NCI-H1105 treated with DMSO at 0.1 percent for 48 hours (cell line): ENCODE results near the gene CRIP3.
"Not testable (repeated sequence)": the region's sequence is repeated elsewhere in the genome, so short reads cannot be mapped to it uniquely, and the experiment has no call there.

Experiments
- DNase-seq: peaks from one replicate; lab custom pipeline; 2025; lab: John Stamatoyannopoulos, UW

The CRIP3 gene

DNA sequence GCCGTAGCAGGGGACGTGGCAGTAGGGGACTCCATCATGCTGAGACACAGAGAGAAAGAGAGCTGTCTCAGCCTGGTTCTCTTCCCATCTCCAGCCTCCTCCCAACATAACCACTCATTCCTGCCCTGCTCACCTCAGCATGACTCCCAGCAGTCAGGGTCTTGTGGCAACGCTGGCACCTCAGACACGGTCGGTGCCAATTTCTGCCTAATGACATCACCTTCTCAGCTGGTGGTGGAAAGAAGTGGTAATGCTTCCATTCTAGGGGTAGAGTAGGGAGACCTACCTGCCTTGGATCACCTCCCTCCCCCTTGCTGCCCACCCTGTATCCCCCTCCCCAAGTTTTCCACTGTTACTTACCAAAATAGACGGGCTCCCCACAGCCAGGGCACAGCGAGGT, 2.5 kb downstream of the CRIP3 start:
- DNase-seq, result no peak

DNA sequence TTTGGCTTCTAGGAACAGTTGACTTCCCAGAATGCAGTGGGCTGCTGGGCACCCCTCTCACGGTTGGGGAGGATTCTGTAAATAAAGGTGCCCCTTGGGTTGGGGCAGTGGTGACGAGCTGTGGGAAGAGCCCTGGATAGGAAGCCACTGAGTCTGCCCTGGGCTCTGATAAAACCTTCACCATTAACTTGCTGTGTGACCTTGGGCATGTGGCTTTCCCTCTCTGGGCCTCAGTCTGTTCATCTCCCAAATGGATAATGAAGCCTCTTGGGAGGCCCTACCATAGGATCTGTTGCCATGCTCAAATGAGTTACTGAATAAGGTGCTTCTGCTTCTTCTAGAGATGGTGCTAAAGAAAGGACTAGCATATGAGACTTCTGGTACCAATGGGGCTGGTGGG, 3.7 kb downstream of the CRIP3 start:
- no peak for DNase-seq

DNA sequence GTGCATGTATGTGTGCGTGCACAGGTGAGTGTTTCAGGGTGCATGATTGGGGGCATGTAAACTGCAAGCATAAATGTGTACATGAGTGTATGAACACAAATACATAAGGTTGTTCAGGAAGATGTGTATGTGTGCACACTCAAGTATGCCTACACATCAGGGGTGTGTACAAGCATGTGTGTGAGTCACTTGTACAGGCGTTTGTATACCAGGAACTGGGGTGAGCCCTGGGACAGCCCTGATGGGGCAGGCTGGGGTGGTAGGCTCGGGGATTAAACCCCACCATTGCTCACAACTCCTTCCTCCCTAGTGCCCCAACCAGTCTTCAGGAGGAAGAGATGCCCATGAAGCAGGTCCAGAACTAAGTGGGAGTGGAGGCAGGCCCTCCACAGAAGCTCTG, 4.3 kb downstream of the CRIP3 start:
- no peak for DNase-seq

DNA sequence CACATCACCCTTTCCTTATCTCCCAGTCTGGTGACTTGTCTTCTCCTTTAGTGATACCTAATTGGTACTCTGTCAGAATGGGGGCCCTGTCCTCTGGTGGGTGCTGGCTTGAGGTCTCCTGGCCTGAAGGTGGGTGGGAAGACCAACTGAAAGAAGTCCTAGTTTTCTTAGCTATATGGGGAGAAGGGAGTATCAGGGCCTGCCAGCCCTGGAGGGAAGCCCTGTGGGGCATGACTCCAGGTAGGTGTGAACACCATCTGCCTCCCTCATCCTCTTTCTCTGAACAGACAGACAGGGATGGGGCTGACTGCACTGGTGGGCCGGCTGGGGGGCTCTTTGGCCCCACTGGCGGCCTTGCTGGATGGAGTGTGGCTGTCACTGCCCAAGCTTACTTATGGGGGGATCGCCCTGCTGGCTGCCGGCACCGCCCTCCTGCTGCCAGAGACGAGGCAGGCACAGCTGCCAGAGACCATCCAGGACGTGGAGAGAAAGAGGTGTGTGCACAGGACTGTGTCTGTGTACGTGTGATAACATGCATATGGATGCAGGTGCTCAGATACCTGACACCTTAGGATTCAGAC, 4.8 kb downstream of the CRIP3 start:
- no peak for DNase-seq

DNA sequence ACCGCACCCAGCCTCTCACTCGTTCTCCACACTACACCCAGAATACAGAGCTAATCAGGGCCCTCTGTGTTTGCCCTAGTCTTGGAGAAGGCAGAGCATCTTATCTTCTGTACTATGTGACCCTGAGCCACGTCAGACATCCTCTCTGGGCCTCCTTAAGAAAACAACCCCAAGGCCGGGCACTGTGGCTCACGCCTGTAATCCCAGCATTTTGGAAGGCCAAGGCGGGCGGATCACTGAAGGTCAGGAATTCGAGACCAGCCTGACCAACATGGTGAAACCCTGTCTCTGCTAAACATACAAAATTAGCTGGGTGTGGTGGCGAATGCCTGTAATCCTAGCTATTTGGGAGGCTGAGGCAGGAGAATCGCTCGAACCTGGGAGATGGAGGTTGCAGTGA, 5.6 kb downstream of the CRIP3 start:
- not testable (repeated sequence) for DNase-seq

DNA sequence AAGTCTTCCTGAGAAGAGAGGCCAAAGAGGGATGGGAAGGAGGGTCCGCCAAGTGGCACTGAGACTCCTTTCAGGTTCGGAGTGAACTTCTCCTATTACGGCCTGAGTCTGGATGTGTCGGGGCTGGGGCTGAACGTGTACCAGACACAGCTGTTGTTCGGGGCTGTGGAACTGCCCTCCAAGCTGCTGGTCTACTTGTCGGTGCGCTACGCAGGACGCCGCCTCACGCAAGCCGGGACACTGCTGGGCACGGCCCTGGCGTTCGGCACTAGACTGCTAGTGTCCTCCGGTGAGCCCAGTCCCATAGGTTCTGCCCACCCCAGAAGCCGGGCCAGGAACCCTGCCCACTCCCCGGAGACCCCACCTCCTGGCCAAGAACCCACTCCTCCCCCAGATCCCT, 6.5 kb downstream of the CRIP3 start:
- DNase-seq, result no peak

GRCh38 chr6:43301081-43301870, 7.3 kb downstream of the CRIP3 start:
- DNase-seq, result no peak

GRCh38 chr6:43299338-43300293, 9.0 kb downstream of the CRIP3 start:
- DNase-seq, result no peak

DNA sequence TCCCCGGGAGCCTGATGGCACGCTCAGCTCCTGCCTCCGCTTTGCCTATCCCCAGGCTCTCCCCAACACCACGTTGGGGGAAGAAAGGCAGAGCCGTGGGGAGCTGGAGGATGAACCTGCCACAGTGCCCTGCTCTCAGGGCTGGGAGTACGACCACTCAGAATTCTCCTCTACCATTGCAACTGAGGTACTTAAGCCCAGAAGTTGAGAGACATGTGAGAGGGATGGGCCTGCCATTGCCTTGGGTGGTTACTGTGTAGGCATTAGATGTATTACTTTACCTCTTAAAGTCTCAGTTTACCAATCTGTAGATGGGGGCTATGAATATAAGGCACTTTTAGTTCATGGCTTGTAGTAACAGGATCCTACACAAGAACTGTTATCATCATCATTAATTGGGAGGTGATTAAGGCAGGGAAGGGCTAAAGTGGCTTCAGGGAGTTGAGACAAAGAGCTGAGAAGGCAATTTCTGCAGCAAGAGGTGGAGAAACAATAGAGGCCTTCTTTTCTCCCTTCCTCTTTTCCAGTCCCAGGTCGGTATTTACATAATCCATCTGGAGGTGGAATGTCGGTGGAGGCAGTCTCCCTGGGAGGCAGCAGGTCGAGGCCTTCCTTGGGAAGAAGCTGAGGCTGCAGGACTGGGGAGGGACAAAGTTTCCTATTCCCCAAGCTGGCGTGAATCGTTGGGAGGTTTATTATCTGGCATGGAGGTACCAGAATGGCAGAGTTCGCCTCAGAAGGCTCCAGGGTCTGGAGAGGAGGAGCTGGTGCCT, 9.9 kb downstream of the CRIP3 start:
- no peak for DNase-seq

GRCh38 chr6:43297644-43298564, 10.7 kb downstream of the CRIP3 start, which contains the start of gene SLC22A7:
Gene SLC22A7, plus strand, starts transcription at chr6:43298260. Its CDS starts 99 bp downstream, at chr6:43298359.
- no peak for DNase-seq

GRCh38 chr6:43296780-43297497, 11.7 kb downstream of the CRIP3 start:
- no peak for DNase-seq

DNA sequence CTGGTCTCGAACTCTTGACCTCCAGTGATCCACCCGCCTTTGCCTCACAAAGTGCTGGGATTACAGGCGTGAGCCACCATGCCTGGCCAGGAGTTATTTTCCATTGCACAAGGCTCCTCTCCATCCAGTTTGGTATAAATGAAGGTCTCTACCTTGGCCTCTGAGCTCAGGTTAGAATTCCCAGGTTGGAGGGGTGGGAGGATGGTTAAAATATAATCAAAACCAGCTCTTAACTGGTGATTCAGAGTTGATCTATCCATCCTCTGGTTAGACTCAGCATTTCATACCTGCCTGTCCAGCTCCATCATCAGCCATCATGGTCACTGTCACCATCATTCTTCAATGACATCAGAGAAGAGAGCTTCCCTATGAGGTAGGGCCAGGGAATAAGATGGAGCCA, 13.2 kb downstream of the CRIP3 start:
- no peak for DNase-seq

DNA sequence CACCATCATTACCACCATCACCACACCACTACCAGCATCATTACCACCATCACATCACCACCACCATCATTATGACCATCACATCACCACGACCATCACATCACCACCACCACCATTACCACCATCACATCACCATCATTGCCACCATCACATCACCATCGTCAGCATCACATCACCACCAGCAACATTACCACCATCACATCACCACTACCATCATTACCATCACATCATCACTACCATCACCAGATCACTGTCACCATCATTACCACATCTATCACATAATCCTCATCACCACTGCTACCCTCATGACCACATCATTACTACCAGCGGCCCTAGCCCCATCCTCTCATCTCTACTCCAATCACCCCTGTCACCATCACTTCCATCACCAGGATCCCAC, 14.1 kb downstream of the CRIP3 start:
- DNase-seq, result no peak

GRCh38 chr6:43293698-43294097, 14.9 kb downstream of the CRIP3 start:
- DNase-seq, result no peak

DNA sequence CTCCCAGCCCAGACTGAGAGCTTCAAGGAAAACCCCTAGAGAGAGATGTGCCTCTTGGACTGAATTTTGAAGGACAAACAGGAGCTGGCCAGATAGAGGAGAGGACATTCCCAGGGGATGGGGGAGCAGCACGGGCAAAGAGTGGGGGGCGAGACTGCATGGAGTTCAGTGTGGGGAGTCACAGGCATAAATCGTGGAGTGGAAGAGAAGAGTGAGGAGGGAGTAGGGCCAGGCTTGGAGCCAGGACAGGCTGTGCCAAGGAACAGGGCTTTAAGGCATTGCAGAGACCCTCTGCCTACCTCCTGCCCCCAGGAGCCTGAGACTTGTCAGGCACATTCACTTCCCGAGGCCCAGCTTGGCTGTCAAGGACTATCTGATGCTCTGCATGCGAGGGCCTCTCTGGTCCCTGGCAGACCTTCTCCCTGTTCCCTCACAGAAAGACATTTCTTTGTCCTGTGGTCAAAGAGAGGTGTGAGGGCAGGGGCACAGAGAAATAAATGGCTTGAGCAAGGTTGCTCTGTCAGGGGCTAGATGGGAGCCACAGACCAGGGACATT, 15.8 kb downstream of the CRIP3 start:
- no peak for DNase-seq

- no peak for DNase-seq
These were observed 16.3 kb downstream of the CRIP3 start for GRCh38 chr6:43292341-43292740.

DNA sequence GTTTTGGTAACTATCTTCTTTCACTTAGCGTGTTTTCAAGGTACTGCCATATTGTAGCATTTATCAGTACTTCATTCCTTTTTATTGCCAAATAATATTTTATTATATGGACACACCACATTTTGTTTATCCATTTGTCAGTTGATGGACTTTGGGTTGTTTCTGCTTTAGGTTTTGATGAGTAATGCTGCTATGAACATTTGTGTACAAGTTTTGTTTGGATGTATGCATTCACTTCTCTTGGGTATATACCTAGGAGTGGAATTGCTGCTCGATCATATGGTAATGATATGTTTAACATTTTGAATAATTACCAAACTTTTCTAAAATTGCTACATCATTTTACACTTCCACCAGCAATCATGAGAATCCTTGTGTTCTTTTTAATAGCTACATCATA, 16.9 kb downstream of the CRIP3 start:
- DNase-seq, result no peak

DNA sequence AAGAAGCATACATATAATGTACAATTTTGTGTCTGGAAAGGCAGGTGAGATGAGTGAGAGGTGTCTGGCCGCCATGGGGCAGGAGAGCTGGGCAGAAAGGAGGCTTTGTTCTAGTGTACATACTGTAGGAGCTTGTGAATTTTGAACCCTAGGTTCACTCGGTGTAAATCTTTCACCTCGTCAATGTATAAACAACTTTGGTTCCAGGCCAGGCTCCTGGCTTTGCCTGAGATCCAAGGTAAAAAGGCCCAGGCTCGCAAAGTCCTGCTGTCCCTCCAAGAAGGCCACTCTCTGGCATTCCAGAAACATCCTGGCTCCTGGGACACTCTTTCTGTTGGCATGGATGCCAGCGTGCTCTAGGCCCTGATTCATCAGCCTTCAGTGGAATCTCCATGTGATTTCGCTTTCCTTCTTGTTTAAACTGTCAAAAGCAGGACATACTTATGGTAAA, 17.7 kb downstream of the CRIP3 start:
- DNase-seq, result no peak

- no peak for DNase-seq
These were observed 18.2 kb downstream of the CRIP3 start for GRCh38 chr6:43290339-43290904.
